Psoas muscle (tissue), 8 donors: ENCODE data around the gene KRT16. TPM values are rescaled to one million over a fixed set of nuclear protein-coding genes. Genes with fewer than 3 reads are reported as not detected.

Experiments
- ATAC-seq, 4 donors: fragments of 200-7000 bp; cut with Tn5 transposase; one replicate each; pipeline ENCODE4 v1.9.1; 2020; ENCODE audit warnings: moderate library complexity in 3 of 4, mild to moderate bottlenecking in 2 of 4
- DNase-seq, 2 donors: peaks; one replicate each; pipeline ENCODE4 v3.0.0-alpha.2; 2020
- H3K27ac ChIP-seq: fragments of 200-600 bp; one replicate; pipeline ENCODE4 v1.8.0; 2022
- H3K27me3 ChIP-seq, 3 donors: fragments of 200-600 bp in 1 of 3; one replicate each; pipeline versions ENCODE4 v1.6.1 to v1.8.0; 2013 to 2022; ENCODE audit warnings: low read length in 2 of 3, mild to moderate bottlenecking in 2 of 3, moderate library complexity in 1 of 3; ENCODE audit not compliant: insufficient read depth in 3 of 3
- H3K36me3 ChIP-seq, 2 donors: fragments of 200-600 bp in 1 of 2; one replicate each; pipeline versions ENCODE4 v1.6.1 to v1.8.0; 2013 to 2022; ENCODE audit warnings: low read depth in 1 of 2, mild to moderate bottlenecking in 1 of 2, moderate library complexity in 1 of 2; ENCODE audit not compliant: insufficient read depth in 1 of 2
- H3K4me1 ChIP-seq: fragments of 200-600 bp; one replicate; pipeline ENCODE4 v1.8.0; 2022
- H3K4me3 ChIP-seq: fragments of 200-600 bp; one replicate; pipeline ENCODE4 v1.8.0; 2022; ENCODE audit warnings: mild to moderate bottlenecking
- H3K9me3 ChIP-seq: fragments of 200-600 bp; one replicate; pipeline ENCODE4 v1.8.0; 2022
- CTCF ChIP-seq: fragments of 200-600 bp; IDR thresholded peaks from one replicate; pipeline ENCODE4 v1.8.0; 2022; ENCODE audit warnings: antibody characterized with exemption
- WGBS, 3 donors: extraction: QIAGEN DNeasy Blood & Tissue Kit; methylation state at CpG; one replicate each; pipeline versions ENCODE4 v1.1.6 to v1.1.7; 2013; 5-methylcytosine and 5-hydroxymethylcytosine counted together
- intact Hi-C, 2 donors: fragments of 100-400 bp; cut with DNase I; formaldehyde crosslinking; loops; one replicate each; pipeline versions ENCODE4 v1.11.0 to v1.14.2; 2022
- polyA plus RNA-seq, 3 donors: library from polyadenylated mRNA; stranded (reverse); fragments of 200-250 nt; gene quantifications; one replicate each; pipeline ENCODE4 v1.2.3, GENCODE V29; 2013
- total RNA-seq, 4 donors: library from RNA; stranded (reverse); fragmentation: NEBNext Ultra II Directional in 2 of 4; extraction: Animal tissue kit (Norgen Biotek cat#: 25700) in 2 of 4; gene quantifications; one replicate each; pipeline versions ENCODE4 v1.2.1 to v1.2.4, GENCODE V29; 2021 to 2023
- donor health status: healthy with polysubstance abuse.
- donor health status: DM: no; HTN: no; CAD: no; lungs with moderate emphysema.
- donor health status: Bipolar disorder and iron deficiency.
- donor health status: healthy.
- donor health status: DM: yes; HTN: yes; CAD: no.
- donor health status: DM: no; HTN: no; CAD: no.
- donor health status: DM: no; HTN: no; CAD: no.
- donor health status: DM: yes; HTN: yes; CAD: no.

KRT16 gene
- total and polyA plus RNA-seq, 7 donors = 0.07 to 0.26 (median 0.15) TPM; not detected in 3

GRCh38 chr17:41650794-41651624, 38.4 kb upstream of the KRT16 start:
- Histone ChIP-seq H3K27ac (no peak overlapping the region), H3K27me3 (no peaks in the 10 kb centered on the region), H3K4me1 (peaks cover 9% of the 10 kb centered on the region), H3K4me3 (peak overlapping the region; percentile 36), H3K9me3 (no peaks in the 10 kb centered on the region), H3K36me3 (no peaks in the 10 kb centered on the region)
- DNase-seq (peak in 1 of 2 donors; percentile 44), ATAC-seq (no peak)
- 52 to 69% (median 56%) methylated on average over 14 to 15 of the region's 15 CpGs for WGBS, 3 donors
- intact Hi-C loops = no loop called here
- TF ChIP-seq CTCF = no peak

GRCh38 chr17:41649923-41650519, 37.5 kb upstream of the KRT16 start:
- H3K4me3 ChIP-seq = no peak overlapping the region
- peaks cover 9% of the 10 kb centered on the region for H3K4me1 ChIP-seq
- no peaks in the 10 kb centered on the region for H3K27me3 ChIP-seq
- ATAC-seq (no peak), DNase-seq (peak in 1 of 2 donors; percentile 13)
- intact Hi-C loops = loop anchor here (5.0 to 10.0 kb wide), 3 partner anchors 235 to 848 kb away; no protein-coding TSS in a partner anchor
- H3K9me3 ChIP-seq = no peaks in the 10 kb centered on the region
- H3K36me3 ChIP-seq = no peaks in the 10 kb centered on the region
- no peak for TF ChIP-seq CTCF
- H3K27ac ChIP-seq = no peak overlapping the region
- WGBS, 3 donors = 95 to 98% (median 95%) methylated on average over 10 of the region's 10 CpGs

GRCh38 chr17:41648411-41649195, 36.0 kb upstream of the KRT16 start:
- no peak overlapping the region for H3K27ac ChIP-seq
- no peaks in the 10 kb centered on the region for H3K9me3 ChIP-seq
- peak; percentile 86 to 93 for DNase-seq
- H3K27me3 ChIP-seq = no peaks in the 10 kb centered on the region
- peaks cover 9% of the 10 kb centered on the region for H3K4me1 ChIP-seq
- ATAC-seq = peak; percentile 95 to 98 (median 96)
- intact Hi-C loops = loop anchor here (1.0 to 10.0 kb wide), 5 partner anchors 14 to 846 kb away; no protein-coding TSS in a partner anchor
- peak; percentile 86 for TF ChIP-seq CTCF
- 4 to 6% (median 6%) methylated on average over 38 to 39 of the region's 39 CpGs for WGBS, 3 donors
- H3K36me3 ChIP-seq = no peaks in the 10 kb centered on the region
- H3K4me3 ChIP-seq = peak overlapping the region; percentile 61

- Histone ChIP-seq H3K9me3 (no peaks in the 10 kb centered on the region), H3K36me3 (no peaks in the 10 kb centered on the region), H3K27me3 (no peaks in the 10 kb centered on the region), H3K4me1 (peaks cover 9% of the 10 kb centered on the region), H3K27ac (no peak overlapping the region), H3K4me3 (peak overlapping the region; percentile 61)
- WGBS, 3 donors = 1 to 2% (median 1%) methylated on average over 21 to 22 of the region's 22 CpGs
- peak; percentile 96 for TF ChIP-seq CTCF
- peak; percentile 85 to 94 (median 86) for ATAC-seq
- peak; percentile 88 to 94 for DNase-seq
- intact Hi-C loops = loop anchor here (1.0 to 10.0 kb wide), 6 partner anchors 14 to 846 kb away; no protein-coding TSS in a partner anchor
These were observed 35.4 kb upstream of the KRT16 start for GRCh38 chr17:41647940-41648410.
